Fibroblast of lung (primary cell): Measurements from ENCODE around the gene TRANK1.

Source experiments
- EZH2 ChIP-seq: IDR thresholded peaks from 2 replicates; pipeline ENCODE4 v1.5.1; 2012; ENCODE audit warnings: low read length, control low read depth, mild to moderate bottlenecking; ENCODE audit errors: missing control alignments
- TF ChIP-seq, protein P1 (sequence below), 2 donors: IDR thresholded peaks in 1 of 2; conservative IDR thresholded peaks in 1 of 2; 1 replicate in 1 of 2; 2 replicates in 1 of 2; pipeline ENCODE4 v1.5.1; 2011 to 2012; ENCODE audit warnings: low read length in 2 of 2, control low read depth in 1 of 2, inconsistent platforms in 1 of 2, low read depth in 1 of 2, mild to moderate bottlenecking in 1 of 2

DNA sequence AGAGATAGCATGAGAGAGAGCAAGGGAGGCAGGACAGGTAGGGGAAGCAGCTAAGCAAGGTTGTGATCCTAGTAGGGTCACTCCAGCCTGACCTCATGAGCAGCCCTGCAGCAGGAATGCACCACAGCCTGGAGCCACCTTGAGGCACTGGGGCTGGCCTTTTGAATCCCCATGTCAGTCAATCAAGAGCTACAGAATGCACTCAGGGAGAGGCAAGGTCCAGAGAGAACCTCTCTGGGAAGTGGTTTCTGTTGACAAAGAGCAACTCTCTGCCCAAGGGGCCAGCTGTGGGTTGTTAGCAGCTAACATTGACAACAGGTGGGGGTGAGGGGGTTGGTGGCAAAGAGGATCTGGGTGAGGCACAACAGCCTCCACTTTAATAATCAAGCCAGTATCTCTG is 54.6 kb downstream of the TRANK1 start:
- TF ChIP-seq, protein P1, sequence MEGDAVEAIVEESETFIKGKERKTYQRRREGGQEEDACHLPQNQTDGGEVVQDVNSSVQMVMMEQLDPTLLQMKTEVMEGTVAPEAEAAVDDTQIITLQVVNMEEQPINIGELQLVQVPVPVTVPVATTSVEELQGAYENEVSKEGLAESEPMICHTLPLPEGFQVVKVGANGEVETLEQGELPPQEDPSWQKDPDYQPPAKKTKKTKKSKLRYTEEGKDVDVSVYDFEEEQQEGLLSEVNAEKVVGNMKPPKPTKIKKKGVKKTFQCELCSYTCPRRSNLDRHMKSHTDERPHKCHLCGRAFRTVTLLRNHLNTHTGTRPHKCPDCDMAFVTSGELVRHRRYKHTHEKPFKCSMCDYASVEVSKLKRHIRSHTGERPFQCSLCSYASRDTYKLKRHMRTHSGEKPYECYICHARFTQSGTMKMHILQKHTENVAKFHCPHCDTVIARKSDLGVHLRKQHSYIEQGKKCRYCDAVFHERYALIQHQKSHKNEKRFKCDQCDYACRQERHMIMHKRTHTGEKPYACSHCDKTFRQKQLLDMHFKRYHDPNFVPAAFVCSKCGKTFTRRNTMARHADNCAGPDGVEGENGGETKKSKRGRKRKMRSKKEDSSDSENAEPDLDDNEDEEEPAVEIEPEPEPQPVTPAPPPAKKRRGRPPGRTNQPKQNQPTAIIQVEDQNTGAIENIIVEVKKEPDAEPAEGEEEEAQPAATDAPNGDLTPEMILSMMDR (conservative IDR thresholded peaks at IDR 0.05 in 1 of 2, IDR thresholded peaks at IDR 0.05 in 1 of 2; ENCODE audit: low read depth in 1 of 2, low read length in 2 of 2), result no peak
- no peak for TF ChIP-seq EZH2
